Measurements from ENCODE around the gene ZDHHC17. TPM values are rescaled to one million over a fixed set of nuclear protein-coding genes. Genes with fewer than 3 reads are reported as not detected.

ZDHHC17 gene
- total RNA-seq, 1 experiment from 2014 or later, result 25.3 TPM

DNA sequence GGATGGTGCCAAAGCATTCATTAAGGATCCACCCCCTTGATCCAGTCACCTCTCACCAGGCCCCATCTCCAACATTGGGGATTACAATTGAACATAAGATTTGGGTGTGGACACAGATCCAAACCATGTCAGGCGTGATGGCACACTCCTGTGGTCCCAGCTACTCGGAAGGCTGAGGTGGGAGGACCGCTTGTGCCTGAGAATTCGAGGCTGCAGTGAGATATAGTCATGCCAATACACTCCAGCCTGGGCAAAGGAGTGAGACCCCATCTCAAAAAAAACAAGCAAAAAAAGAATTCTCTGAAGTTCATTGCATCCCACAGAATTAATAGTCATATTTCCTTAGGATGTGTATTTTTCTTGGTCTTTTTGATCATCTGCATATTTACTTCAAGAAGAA is 34.9 kb downstream of the ZDHHC17 start:
- no peaks in the 10 kb centered on the region for H3K4me1 ChIP-seq (ENCODE audit: control insufficient read depth in 1 of 2, insufficient read depth in 2 of 2, low read length in 2 of 2)
- H3K9ac ChIP-seq (ENCODE audit: low read length), result no peak overlapping the region
- H3K36me3 ChIP-seq (ENCODE audit: control insufficient read depth in 1 of 2, insufficient read depth in 2 of 2, low read length in 2 of 2), result no peaks in the 10 kb centered on the region
- intact Hi-C loops (cut with micrococcal nuclease), result no loop called here
- DNase-seq (ENCODE audit: low read depth, low spot score), result no peak
- TSS peak; percentile 18 for BruUV-seq (replicated peaks)
- CTCF ChIA-PET, result no interaction called here
- H2AFZ ChIP-seq (ENCODE audit: low read depth, low read length, poor library complexity, severe bottlenecking), result no peak overlapping the region
- H4K20me1 ChIP-seq (ENCODE audit: insufficient read depth), result no peaks in the 10 kb centered on the region
- no peaks in the 10 kb centered on the region for H3K9me2 ChIP-seq (ENCODE audit: insufficient read depth)
- no peak overlapping the region for H3K4me2 ChIP-seq (ENCODE audit: low read length)
- H3K27ac ChIP-seq (ENCODE audit: low read depth, low read length), result no peak overlapping the region
- H3K79me2 ChIP-seq (ENCODE audit: insufficient read depth, low read length), result peaks cover 23% of the 10 kb centered on the region; the same call in 1 of the 2 replicates
- POLR2A ChIA-PET, result no interaction called here
- no peaks in the 10 kb centered on the region for H3K27me3 ChIP-seq (ENCODE audit: insufficient read depth, low read length)
- H3K4me3 ChIP-seq (replicated peaks in 1 of 2; ENCODE audit: low read depth in 1 of 2, low read length in 2 of 2), result no peak overlapping the region
- no peaks in the 10 kb centered on the region for H3K9me3 ChIP-seq (ENCODE audit: control insufficient read depth in 1 of 2, insufficient read depth in 1 of 2, low read depth in 1 of 2, low read length in 2 of 2)
- no peak for ATAC-seq
- TF ChIP-seq SRF (IDR thresholded peaks at IDR 0.05; ENCODE audit: low read depth) (no peak), EGR1 (IDR thresholded peaks at IDR 0.05; ENCODE audit: low read depth) (no peak), EZH2phosphoT487 (IDR thresholded peaks at IDR 0.05; ENCODE audit: borderline replicate concordance) (no peak), SIN3A (IDR thresholded peaks at IDR 0.05; ENCODE audit: low read depth) (no peak), POLR2A (IDR thresholded peaks at IDR 0.05; ENCODE audit: borderline replicate concordance, extremely low read depth, insufficient read depth, insufficient read length) (no peak), TCF7L2 (IDR thresholded peaks at IDR 0.05; ENCODE audit: borderline replicate concordance, extremely low read depth, insufficient read depth, insufficient read length) (no peak), YY1 (IDR thresholded peaks at IDR 0.05; ENCODE audit: extremely low read depth, insufficient replicate concordance, low read depth, low read length) (no peak), JUND (IDR thresholded peaks at IDR 0.05) (no peak), FOSL1 (IDR thresholded peaks at IDR 0.05; ENCODE audit: low read depth) (no peak), ZNF274 (IDR thresholded peaks at IDR 0.05; ENCODE audit: low read depth, low read length) (no peak), RAD21 (IDR thresholded peaks at IDR 0.05; ENCODE audit: low read depth) (no peak), ZFX (IDR thresholded peaks at IDR 0.05) (no peak), POLR2AphosphoS5 (IDR thresholded peaks at IDR 0.05; ENCODE audit: low read depth, low read length) (no peak), CBX3 (IDR thresholded peaks at IDR 0.05; ENCODE audit: low read depth) (no peak)
- TF ChIP-seq, protein P1, sequence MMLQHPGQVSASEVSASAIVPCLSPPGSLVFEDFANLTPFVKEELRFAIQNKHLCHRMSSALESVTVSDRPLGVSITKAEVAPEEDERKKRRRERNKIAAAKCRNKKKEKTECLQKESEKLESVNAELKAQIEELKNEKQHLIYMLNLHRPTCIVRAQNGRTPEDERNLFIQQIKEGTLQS (IDR thresholded peaks at IDR 0.05), result no peak
- TF ChIP-seq, protein P2, sequence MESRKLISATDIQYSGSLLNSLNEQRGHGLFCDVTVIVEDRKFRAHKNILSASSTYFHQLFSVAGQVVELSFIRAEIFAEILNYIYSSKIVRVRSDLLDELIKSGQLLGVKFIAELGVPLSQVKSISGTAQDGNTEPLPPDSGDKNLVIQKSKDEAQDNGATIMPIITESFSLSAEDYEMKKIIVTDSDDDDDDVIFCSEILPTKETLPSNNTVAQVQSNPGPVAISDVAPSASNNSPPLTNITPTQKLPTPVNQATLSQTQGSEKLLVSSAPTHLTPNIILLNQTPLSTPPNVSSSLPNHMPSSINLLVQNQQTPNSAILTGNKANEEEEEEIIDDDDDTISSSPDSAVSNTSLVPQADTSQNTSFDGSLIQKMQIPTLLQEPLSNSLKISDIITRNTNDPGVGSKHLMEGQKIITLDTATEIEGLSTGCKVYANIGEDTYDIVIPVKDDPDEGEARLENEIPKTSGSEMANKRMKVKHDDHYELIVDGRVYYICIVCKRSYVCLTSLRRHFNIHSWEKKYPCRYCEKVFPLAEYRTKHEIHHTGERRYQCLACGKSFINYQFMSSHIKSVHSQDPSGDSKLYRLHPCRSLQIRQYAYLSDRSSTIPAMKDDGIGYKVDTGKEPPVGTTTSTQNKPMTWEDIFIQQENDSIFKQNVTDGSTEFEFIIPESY (IDR thresholded peaks at IDR 0.05; ENCODE audit: extremely low read depth, insufficient replicate concordance, low read length), result no peak
- TF ChIP-seq, protein P3, sequence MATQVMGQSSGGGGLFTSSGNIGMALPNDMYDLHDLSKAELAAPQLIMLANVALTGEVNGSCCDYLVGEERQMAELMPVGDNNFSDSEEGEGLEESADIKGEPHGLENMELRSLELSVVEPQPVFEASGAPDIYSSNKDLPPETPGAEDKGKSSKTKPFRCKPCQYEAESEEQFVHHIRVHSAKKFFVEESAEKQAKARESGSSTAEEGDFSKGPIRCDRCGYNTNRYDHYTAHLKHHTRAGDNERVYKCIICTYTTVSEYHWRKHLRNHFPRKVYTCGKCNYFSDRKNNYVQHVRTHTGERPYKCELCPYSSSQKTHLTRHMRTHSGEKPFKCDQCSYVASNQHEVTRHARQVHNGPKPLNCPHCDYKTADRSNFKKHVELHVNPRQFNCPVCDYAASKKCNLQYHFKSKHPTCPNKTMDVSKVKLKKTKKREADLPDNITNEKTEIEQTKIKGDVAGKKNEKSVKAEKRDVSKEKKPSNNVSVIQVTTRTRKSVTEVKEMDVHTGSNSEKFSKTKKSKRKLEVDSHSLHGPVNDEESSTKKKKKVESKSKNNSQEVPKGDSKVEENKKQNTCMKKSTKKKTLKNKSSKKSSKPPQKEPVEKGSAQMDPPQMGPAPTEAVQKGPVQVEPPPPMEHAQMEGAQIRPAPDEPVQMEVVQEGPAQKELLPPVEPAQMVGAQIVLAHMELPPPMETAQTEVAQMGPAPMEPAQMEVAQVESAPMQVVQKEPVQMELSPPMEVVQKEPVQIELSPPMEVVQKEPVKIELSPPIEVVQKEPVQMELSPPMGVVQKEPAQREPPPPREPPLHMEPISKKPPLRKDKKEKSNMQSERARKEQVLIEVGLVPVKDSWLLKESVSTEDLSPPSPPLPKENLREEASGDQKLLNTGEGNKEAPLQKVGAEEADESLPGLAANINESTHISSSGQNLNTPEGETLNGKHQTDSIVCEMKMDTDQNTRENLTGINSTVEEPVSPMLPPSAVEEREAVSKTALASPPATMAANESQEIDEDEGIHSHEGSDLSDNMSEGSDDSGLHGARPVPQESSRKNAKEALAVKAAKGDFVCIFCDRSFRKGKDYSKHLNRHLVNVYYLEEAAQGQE (IDR thresholded peaks at IDR 0.05; ENCODE audit: low read depth), result no peak
- TF ChIP-seq, protein P4, sequence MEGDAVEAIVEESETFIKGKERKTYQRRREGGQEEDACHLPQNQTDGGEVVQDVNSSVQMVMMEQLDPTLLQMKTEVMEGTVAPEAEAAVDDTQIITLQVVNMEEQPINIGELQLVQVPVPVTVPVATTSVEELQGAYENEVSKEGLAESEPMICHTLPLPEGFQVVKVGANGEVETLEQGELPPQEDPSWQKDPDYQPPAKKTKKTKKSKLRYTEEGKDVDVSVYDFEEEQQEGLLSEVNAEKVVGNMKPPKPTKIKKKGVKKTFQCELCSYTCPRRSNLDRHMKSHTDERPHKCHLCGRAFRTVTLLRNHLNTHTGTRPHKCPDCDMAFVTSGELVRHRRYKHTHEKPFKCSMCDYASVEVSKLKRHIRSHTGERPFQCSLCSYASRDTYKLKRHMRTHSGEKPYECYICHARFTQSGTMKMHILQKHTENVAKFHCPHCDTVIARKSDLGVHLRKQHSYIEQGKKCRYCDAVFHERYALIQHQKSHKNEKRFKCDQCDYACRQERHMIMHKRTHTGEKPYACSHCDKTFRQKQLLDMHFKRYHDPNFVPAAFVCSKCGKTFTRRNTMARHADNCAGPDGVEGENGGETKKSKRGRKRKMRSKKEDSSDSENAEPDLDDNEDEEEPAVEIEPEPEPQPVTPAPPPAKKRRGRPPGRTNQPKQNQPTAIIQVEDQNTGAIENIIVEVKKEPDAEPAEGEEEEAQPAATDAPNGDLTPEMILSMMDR (IDR thresholded peaks at IDR 0.05 in 2 of 3, conservative IDR thresholded peaks at IDR 0.05 in 1 of 3; ENCODE audit: borderline replicate concordance in 1 of 3, insufficient read depth in 1 of 3, low read depth in 2 of 3, low read length in 2 of 3), result no peak
- TF ChIP-seq, protein P5, sequence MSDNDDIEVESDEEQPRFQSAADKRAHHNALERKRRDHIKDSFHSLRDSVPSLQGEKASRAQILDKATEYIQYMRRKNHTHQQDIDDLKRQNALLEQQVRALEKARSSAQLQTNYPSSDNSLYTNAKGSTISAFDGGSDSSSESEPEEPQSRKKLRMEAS (IDR thresholded peaks at IDR 0.05), result no peak
- RAD21 ChIA-PET (ENCODE audit: low non-redundant PET in 1 of 2, low total read pairs in 2 of 2, uncharacterized antibody in 2 of 2, unreplicated experiment in 2 of 2), result no interaction called here

Measured in HCT116 (cell line).